Astrocyte (in vitro differentiated cells and primary cell): ENCODE measurements around the gene ADGRG6.

ENCODE experiments used
- CTCF ChIP-seq: IDR thresholded peaks from 2 replicates; pipeline ENCODE4 v1.5.1; 2011; ENCODE audit warnings: low read depth, mild to moderate bottlenecking, inconsistent platforms, low read length, moderate library complexity; ENCODE audit not compliant: insufficient read depth
- EZH2 ChIP-seq: IDR thresholded peaks from 2 replicates; pipeline ENCODE4 v1.6.1; 2012; ENCODE audit warnings: mild to moderate bottlenecking, low read length, inconsistent platforms; ENCODE audit not compliant: insufficient read depth

- TF ChIP-seq CTCF (no peak), EZH2 (no peak)
Measured at GRCh38 chr6:142361779-142362750, 60.3 kb downstream of the ADGRG6 start.
